GM10847 (cell line): ENCODE data around the gene RASL10A.

Experiments used
- POLR2A ChIP-seq: IDR thresholded peaks from 2 replicates; pipeline ENCODE4 v1.6.1; 2011; ENCODE audit not compliant: insufficient read length; ENCODE audit errors: extremely low read depth

RASL10A gene

DNA sequence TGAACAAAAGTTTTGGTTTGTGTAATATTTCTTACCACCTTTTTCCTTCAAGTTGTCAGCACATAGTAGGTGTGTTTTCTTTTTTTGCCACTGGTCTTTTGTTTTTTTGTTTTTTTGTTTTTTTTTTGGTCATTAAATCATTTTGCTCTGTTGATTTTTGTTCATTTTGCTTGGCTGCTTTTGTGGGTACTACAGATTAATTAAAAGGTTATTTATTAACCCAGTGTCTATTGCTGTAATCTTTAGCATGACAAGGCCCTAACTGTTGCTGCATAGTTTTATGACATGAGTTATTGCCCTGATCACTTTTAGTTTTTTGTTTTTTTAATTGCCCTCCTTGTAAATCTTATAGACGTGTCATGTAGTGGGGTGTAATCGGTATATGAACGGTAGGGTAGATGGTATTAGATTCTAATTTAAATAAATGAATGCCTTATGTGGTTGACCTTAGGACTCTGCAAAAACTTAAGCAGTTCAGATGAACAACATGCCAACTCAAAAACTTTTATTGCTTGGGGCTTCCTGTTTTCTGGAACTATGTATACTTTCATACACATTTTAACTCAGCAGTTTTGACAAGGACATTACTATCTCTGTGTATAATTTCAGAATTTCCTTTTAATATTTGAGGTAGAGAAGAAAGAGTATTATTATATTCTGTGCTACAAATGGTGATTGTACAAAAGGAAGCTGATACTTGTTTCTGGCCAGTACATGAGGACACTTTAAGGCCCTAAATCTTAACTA lies 39.5 kb downstream of the RASL10A start:
- TF ChIP-seq POLR2A = no peak

DNA sequence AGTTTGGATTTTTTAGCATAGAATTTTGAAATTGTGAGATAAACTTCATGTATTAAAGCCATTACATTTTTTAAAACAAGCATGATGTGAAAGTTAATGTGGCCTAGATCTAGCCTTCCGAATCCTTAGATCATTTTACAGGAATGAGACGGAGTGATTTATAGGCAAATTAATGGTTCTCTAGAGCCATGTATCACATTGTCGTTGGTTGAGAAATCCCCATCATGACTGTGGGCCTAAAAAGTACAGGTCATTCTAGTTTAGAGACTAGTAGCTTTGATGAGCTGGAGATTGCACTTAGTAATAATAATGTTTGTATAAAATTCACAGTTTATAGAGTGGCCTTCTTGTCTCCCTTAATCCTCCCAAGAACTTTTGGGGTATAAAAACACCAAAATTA lies 40.3 kb downstream of the RASL10A start:
- TF ChIP-seq POLR2A = no peak

DNA sequence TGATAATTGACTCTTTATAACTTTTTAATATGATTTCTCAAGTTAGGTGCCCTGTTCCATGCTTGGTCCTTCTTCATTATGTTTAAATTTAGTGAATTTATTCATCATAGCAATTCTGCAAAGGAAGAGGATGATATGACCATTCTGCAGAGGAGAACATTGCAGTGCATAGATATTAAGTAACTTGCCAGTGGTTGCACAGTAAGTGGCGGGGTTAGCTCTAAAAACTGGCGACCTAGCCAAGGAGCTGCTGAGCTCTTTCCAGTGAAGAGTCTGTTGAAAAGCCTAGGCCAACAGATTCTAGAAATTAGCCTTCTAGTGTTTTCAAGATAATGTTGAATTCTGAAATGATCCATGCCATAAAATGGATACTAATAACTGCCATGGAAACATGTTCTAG lies 42.9 kb downstream of the RASL10A start:
- TF ChIP-seq POLR2A = no peak

DNA sequence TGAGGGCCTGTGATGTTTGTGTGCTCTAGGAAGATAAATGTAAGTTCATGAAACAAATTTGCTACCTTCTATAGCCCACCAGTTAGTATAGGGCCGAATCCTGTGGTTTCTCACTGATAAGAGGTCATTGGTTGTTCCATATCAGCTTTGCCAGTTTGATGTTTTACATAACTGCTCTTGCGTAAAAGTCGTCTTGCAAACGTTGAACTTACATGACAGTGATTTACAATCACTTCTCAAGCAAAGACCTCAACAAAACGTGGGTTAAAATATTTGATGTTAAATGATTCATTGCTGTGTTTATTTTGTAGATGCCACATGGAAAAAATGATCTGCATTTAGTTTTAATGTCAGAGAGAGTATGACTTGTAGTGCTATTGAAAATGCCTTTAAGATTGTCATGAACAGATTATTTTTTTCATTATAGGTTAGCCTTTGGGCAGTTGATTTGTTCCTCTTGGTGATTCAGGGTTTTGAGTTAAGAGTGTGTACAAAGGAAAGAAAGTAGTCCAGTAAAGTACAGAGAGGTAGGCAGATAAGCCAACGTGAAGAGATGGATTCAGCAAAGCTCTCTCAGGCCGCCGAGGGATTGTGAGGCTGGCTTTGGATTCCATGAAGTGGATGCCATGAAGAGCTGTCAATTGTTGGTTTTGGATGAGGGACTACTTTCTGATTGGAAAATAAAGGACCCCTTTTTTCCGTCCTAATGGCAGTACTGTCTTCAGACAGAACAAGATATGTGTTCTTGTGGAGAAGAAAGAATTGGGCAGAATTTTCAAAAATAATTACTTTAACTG lies 44.8 kb downstream of the RASL10A start:
- no peak for TF ChIP-seq POLR2A

DNA sequence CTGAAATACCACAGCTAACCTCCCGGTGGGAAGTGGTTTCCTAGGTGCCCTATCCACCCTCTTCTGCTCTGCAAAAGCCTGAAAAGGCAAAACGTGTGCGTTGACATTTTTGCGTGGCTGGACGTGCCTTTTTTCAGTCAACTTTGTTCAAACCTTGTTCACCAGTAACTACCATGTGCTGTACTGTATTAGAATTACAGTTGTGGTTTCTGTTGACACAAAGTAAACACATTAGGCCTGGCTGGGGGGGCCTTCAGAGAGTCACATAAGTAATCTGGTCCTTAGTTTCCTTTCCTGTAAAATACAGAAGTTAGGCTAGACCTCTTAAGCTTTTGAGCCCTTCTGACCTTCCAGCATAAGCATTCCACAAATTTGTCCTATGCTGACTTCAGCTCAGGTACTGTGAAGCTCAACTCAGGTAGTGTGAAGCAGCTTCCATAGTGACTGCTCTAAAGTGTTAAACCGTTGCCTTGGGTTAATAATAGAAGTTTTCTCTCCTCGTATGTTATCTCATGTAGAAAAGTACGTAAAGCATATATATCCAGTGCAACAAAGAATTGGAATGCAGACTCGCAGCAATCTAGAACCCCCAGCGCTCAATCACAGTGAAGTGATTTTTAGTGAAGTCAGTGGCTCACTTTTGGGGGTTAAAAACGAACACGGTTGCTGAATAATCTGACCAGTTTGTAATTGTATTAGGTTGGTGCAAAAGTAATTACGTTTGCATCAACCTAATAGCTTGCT lies 45.6 kb downstream of the RASL10A start:
- TF ChIP-seq POLR2A = no peak

DNA sequence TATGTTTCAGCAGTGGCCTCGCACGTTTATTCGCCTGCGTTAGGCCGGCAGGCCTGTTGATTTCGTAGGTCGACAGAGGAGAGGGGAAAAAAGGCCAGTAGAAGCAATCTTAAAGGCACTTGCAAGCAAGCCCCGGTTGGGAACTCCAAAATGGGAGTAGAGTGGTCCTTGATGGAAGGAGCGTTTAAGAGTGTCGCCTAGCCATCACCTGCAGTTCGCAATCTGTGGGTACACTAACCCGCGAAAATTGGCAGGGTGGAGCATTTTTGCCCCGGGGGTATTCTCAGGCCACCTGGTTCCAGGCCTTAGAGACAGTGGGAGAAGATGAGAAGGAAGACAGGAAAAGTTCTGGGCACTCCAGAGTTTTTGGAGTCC lies 46.3 kb downstream of the RASL10A start:
- TF ChIP-seq POLR2A = no peak

DNA sequence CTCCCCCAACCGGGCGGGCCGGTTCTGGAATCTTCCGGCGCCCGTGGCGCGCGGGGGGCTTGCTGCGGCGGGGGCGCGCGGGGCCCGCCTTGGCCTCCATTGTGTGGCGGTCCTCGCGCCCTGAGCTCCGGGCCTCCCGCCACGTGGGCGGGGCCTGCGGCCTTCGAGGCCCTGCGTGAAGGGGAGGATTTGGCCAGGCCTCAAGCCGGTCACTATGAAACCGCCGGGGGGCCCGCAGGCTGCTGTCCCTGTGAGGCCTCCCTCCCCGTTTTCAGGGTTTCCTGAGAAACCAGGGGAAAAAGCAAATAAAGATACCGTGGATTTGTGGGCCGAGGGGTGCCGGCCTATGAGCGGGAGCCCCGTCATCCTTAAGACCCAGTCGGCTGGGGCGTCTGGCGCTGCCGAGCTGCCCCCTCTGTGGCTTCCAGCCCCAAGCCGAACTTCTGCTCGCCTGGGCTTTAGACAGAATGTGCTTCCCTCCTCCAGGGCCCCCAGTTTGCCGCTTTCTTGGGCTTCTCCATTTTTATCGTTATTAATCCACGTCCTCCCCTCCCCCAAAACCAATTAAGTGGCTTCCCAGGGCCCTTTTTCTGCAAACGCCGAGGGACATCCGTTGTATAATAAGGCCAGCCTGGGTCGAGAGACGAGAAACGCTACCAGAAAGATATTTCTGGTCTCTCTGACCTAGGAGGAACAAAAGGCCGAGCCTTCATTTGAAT lies 46.8 kb downstream of the RASL10A start:
- no peak for TF ChIP-seq POLR2A

DNA sequence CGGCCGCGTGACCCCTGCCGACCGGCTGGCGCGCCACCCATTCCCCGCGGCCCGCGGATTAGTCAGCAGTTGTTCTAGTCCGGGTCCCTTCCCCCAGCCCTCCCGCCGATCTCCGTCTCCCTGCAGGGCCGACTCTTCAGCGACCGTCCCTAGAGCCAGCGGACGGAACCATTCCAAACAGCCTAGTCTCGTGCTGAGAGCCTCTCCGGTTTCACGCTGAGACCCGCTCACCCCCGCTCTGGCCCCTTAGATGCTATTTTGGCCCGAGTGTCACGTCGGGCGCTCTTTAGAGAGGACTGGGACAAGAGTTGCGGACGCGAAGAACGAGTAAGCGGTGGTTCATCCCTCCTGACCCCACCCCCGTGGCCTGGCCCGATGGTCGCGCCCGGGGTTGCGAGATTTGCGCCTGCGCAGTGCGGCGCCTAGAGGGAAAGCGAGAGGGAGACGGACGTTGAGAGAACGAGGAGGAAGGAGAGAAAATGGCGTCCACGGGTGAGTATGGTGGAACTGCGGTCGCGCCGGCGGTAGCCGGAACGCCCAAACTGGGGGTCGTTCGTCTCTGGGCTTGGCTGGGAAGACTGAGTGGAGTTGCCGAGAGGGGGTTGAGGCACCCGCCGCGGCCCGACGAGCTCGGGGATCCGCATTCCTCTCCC lies 47.5 kb downstream of the RASL10A start, which contains the start of the genes EWSR1 and RHBDD3:
Gene EWSR1 (plus strand): TSS at position 411 of the 653 bp plus-strand sequence. CDS start 69 bp downstream, at position 480.
Gene RHBDD3 (minus strand): TSS at position 124 of the 653 bp plus-strand sequence. CDS start 2,355 bp downstream, outside the sequence.
- peak; percentile 65 for TF ChIP-seq POLR2A

DNA sequence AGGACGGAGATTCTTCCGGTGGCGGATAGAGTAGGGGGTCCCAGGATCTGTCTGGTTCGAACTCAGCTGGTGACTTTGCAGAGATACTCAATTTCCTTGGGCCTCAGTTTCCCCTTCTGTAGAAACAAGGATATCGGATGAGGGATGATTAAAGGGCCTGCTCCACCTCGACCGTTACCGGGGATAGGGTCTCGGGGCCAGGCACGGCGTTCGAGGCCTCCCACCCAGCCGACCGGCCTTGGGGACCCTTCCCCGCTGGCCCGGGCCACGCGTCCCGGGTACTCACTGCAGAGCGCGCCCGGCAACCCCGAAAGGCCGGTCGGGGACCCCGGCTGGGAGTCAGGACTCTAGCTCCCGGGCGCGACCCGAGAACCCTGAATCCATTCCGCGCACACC lies 48.0 kb downstream of the RASL10A start:
- TF ChIP-seq POLR2A = no peak

DNA sequence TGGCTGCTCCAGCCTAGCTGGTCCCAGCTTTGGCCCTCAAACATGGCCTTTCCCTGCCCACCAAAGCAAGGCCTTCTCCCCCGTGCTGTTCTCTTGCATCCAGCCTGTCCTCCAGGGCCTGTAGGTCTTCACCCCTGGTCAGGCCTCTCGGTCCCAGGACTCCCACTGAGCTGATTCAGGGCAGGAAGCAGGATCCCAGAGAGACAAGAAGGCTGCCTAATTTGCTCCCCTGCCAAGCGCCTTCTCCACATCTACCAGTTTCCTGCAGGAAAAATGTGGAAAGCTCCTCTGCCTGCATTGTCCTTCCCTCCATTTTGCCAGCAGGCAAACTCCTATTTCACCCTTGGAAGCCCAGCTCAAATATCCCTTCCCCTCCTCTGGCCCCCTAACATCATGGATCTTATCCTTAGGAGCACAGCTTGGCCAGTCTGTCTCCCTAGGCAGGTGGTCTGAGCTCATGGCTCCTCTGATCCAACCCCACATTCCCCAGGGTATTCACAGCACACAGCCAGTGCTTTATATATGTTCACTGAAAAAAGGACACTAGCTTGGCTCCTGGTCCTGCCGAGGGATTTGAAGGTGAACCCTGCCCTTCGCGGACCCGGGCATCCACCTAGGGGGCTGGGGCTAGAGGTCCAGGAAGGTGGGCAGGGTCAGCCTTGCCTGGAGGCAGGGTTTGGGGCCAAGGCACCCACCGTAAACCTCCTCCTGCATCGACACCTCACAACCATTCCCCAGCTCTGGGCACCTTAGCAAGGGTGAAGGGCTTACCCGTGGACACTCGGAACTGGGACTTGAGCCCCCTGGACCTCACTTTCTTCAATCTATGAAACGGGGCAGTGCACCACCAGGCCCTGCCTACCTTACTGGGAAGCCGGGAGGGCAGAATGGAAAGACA lies 48.7 kb downstream of the RASL10A start:
- TF ChIP-seq POLR2A = no peak

DNA sequence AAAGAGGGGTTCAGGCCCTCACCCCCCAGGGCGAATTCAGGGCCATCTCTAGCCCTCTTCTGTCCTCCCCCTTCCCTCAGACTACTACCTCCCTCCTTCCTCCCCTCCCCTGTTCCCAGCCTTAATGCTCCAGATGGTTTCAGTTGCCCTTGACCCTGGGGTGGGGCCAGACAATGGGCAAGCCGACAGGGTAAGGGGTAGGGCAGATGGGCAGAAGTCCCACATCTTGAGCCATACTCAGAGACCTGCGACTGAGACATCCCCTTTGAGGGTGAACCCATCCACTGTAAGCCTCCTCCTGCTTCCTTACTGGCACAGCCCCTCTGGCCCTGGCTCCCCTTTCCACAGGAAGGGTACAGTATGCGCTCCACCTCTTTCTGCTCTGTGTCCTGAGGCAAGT lies 49.6 kb downstream of the RASL10A start:
- TF ChIP-seq POLR2A = no peak

DNA sequence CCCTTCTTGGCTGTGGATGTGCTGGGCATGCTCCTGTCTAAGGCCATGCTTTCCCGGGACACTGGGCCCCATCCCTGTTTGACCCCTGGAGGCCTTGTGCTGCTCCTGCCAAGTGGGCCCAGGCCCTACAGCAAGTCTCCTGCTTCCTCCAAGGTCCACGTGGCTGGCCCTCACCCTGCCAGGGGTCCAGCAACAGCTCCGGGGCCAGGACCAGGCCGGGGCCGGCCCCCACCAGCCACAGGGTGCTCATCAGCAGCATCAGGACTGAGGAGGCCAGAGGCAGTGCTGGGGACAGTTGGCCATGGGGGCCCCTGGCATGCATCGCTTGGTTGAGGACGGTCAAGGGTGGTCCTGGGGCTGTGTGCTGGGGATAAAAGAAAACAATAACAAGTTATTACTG lies 50.2 kb downstream of the RASL10A start:
- TF ChIP-seq POLR2A = no peak

DNA sequence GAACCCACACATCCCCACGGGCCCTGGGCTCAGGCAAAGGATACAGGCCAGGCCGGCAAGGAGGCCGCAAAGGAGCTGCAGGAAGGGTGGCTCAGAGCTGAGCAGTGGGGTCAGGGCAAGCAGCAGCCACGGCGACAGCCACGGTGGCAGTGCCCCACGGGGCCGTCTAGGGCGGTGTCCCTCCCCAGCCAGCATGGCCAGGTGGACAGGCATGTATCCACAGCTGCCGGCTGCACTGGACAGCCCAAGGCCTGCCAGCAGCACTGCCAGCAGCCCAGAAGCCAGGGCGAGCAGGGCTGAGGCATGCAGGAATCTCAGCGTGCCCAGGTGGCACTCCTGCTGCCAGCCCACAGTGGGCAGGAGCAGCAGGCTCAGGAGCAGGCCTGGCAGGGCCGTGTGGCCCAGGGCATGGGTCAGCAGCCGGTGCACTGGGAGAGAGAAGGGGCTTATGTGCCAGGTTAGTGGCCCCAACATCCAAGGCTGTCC lies 51.7 kb downstream of the RASL10A start:
- no peak for TF ChIP-seq POLR2A
